SJSA1 (cell line): ENCODE data around the gene ENOPH1. TPM values are rescaled to one million over a fixed set of nuclear protein-coding genes. Genes with fewer than 3 reads are reported as not detected.

Source experiments
- DNase-seq, 2 experiments: peaks; one replicate each; pipeline ENCODE4 v3.0.0-alpha.2; 2015 to 2020; ENCODE audit warnings: low spot score in 2 of 2, low read depth in 1 of 2
- H3K27ac ChIP-seq: fragments of 250-450 bp; sonication (Bioruptor Pico); 2 replicates; pipeline ENCODE4 v1.5.1; 2020; ENCODE audit warnings: mild to moderate bottlenecking, moderate library complexity
- H3K27me3 ChIP-seq: fragments of 250-450 bp; sonication (Bioruptor Pico); replicated peaks from 2 replicates; pipeline ENCODE4 v1.5.1; 2020; ENCODE audit warnings: mild to moderate bottlenecking, moderate library complexity
- H3K36me3 ChIP-seq: fragments of 250-450 bp; sonication (Bioruptor Pico); 2 replicates; pipeline ENCODE4 v1.5.1; 2020; ENCODE audit warnings: mild to moderate bottlenecking
- H3K4me1 ChIP-seq: fragments of 250-450 bp; sonication (Bioruptor Pico); replicated peaks from 2 replicates; pipeline ENCODE4 v1.6.1; 2021; ENCODE audit warnings: mild to moderate bottlenecking
- H3K4me3 ChIP-seq: fragments of 250-450 bp; sonication (Bioruptor Pico); 2 replicates; pipeline ENCODE4 v1.5.1; 2020; ENCODE audit warnings: mild to moderate bottlenecking
- H3K9me3 ChIP-seq: fragments of 250-450 bp; sonication (Bioruptor Pico); replicated peaks from 2 replicates; pipeline ENCODE4 v1.5.1; 2020; ENCODE audit warnings: mild to moderate bottlenecking
- total RNA-seq: library from RNA; depleted of rRNA; stranded (reverse); fragments of >200 nt; shearing (Covaris generic); gene quantifications from 2 replicates; pipeline ENCODE4 v1.2.3, GENCODE V29; 2014; rRNA removed

Gene ENOPH1
- total RNA-seq, 1 experiment from 2014 or later = 87.5 TPM

DNA sequence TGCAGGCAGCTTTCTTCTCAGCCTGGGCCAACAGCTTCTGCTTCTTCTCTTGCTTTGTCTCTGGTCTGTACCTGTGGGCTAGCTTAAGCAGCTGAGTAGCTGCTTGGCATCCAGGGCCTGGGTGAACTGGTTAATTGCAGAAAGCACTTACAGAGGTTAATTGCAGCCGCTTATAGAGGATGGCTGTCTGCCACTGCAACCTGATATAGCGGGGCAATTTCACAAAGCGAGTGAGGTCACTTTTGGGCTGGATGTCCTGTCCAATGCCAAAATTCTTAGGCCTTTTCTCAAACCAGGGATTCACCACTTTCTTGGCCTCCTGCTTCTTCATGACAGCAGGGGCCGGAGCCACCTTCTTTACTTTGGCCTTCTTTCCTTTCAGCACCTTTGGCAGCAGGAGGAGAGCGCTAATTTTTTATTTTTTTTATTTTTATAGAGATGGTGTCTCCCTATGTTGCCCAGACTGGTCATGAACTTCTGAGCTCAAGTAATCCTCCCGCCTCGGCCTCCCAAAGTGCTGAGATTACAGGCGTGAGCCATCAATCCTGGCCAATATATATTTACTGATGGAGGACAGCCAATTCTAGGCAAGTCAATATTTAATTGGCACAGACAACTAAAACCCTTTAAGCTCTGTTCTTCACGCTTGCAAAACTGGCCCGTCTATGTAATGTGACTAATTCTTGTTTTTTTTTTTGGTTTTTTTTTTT, 61.0 kb downstream of the ENOPH1 start:
- H3K9me3 ChIP-seq = no peaks in the 10 kb centered on the region
- no peak overlapping the region for H3K4me3 ChIP-seq
- no peaks in the 10 kb centered on the region for H3K4me1 ChIP-seq
- H3K36me3 ChIP-seq = no peaks in the 10 kb centered on the region
- no peak overlapping the region for H3K27ac ChIP-seq
- peaks cover 6% of the 10 kb centered on the region; the same call in 1 of the 2 replicates for H3K27me3 ChIP-seq
- DNase-seq = no peak

DNA sequence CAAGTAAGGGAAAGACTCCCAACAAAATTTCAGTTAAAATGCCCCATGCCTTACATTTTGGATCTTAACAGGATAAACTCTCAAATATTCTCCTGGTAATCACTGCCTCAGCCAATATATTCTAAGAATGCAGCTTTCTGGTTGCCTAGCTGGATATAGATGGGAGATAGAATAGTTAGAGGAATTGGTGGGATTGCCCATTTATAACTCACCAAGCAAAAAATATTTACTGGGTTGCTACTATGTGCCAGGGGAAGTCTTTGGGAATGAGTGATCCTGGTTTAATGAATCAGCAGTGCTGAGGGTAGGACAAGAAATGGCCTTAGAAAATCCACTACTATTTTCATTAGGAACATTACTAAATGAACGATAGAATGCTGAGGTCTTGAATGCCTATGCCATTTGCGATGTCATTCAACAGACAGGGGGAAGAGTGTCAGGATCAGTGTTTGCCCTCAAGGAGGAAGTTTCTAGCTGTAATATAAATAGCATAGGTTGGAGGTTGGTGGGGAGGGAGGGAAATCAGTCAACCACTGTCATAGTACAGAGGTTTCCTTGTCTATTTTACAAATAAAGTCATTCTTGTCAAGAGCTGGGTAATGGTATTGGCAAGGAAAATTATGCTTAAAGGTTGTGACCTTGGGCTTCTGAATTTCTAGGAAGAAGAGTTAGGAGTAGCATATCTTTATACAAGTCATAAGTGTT, 63.5 kb downstream of the ENOPH1 start:
- H3K4me1 ChIP-seq = no peaks in the 10 kb centered on the region
- no peak for DNase-seq
- H3K4me3 ChIP-seq = no peak overlapping the region
- no peak overlapping the region for H3K27ac ChIP-seq
- H3K36me3 ChIP-seq = no peaks in the 10 kb centered on the region
- H3K27me3 ChIP-seq = peaks cover 11% of the 10 kb centered on the region
- no peaks in the 10 kb centered on the region for H3K9me3 ChIP-seq

DNA sequence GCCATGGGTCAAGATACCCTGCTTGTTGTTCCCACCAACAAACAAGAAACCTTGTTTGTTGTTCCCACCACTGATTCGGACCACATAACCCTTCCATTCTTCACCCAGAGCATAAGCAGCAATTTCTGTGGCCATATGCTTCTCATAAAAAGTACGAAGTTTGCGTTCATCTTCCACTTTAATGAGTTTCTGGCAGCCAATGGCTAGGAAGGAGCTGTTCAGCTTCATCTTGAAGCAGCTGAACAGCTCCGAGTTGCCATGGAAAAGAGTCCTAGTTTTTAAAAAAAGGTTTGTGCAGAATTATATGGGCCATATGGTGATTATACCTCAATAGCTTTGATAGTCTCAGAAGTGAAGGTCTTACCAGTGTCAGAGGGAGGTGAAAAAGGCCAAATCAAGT, 65.3 kb downstream of the ENOPH1 start:
- Histone ChIP-seq H3K4me1 (no peaks in the 10 kb centered on the region), H3K4me3 (no peak overlapping the region), H3K27me3 (peaks cover 11% of the 10 kb centered on the region), H3K36me3 (no peaks in the 10 kb centered on the region), H3K27ac (no peak overlapping the region), H3K9me3 (no peaks in the 10 kb centered on the region)
- no peak for DNase-seq

GRCh38 chr4:82496349-82496748, 66.0 kb downstream of the ENOPH1 start:
- Histone ChIP-seq H3K9me3 (no peaks in the 10 kb centered on the region), H3K4me1 (no peaks in the 10 kb centered on the region)

GRCh38 chr4:82499738-82500434, 69.5 kb downstream of the ENOPH1 start:
- peaks cover 11% of the 10 kb centered on the region for H3K27me3 ChIP-seq
- H3K9me3 ChIP-seq = no peaks in the 10 kb centered on the region
- H3K27ac ChIP-seq = no peak overlapping the region
- no peak overlapping the region for H3K4me3 ChIP-seq
- no peak for DNase-seq
- no peaks in the 10 kb centered on the region for H3K4me1 ChIP-seq
- H3K36me3 ChIP-seq = no peaks in the 10 kb centered on the region

More at GRCh38 chr4:82496349-82496748, 66.0 kb downstream of the ENOPH1 start:
- Histone ChIP-seq H3K27me3 (peaks cover 11% of the 10 kb centered on the region), H3K36me3 (no peaks in the 10 kb centered on the region), H3K27ac (no peak overlapping the region), H3K4me3 (no peak overlapping the region)
- no peak for DNase-seq

GRCh38 chr4:82500435-82501153, 70.2 kb downstream of the ENOPH1 start:
- H3K4me3 ChIP-seq = no peak overlapping the region
- H3K36me3 ChIP-seq = no peaks in the 10 kb centered on the region
- peaks cover 13% of the 10 kb centered on the region for H3K27me3 ChIP-seq
- DNase-seq = no peak
- no peaks in the 10 kb centered on the region for H3K9me3 ChIP-seq
- no peak overlapping the region for H3K27ac ChIP-seq
- H3K4me1 ChIP-seq = no peaks in the 10 kb centered on the region

- H3K27ac ChIP-seq = no peak overlapping the region
- H3K27me3 ChIP-seq = peaks cover 11% of the 10 kb centered on the region
- no peaks in the 10 kb centered on the region for H3K9me3 ChIP-seq
- H3K36me3 ChIP-seq = no peaks in the 10 kb centered on the region
- H3K4me3 ChIP-seq = no peak overlapping the region
- no peak for DNase-seq
- no peaks in the 10 kb centered on the region for H3K4me1 ChIP-seq
Observed at GRCh38 chr4:82501154-82501442, 70.7 kb downstream of the ENOPH1 start.

- no peaks in the 10 kb centered on the region for H3K9me3 ChIP-seq
- peaks cover 7% of the 10 kb centered on the region; the same call in 1 of the 2 replicates for H3K27me3 ChIP-seq
- H3K36me3 ChIP-seq = no peaks in the 10 kb centered on the region
- no peaks in the 10 kb centered on the region for H3K4me1 ChIP-seq
- no peak for DNase-seq
- H3K4me3 ChIP-seq = no peak overlapping the region
- H3K27ac ChIP-seq = no peak overlapping the region
Observed at GRCh38 chr4:82508011-82508410, 77.6 kb downstream of the ENOPH1 start.

DNA sequence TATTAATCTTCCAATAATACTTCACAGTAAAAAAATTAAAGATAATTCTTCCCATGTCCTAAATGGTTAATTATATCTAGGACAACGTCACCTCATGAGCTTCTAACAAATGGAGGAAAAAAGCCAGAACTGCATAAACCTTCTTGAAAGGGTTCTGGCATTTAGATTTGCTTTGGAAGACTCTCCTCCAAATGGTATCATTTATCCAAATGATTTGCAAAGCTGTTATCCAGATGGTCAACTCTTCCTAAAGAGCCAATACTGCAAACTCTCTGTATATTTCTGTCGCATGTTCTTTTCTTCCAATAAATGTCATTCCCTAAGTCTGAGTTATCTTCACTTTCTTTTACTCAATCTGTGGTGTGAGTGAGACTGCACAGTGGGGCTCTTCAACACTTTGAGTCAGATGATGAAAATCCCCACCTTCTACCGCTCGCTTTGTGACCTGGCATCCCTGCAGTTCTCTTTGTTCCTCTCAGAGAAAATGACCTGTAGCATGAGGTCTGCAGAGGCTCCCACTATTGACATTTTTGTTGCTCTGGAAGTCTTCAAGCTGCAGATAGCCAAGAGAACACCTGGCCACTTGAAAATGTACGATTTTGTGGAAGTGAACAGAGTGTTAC, 78.5 kb downstream of the ENOPH1 start:
- H3K4me3 ChIP-seq = no peak overlapping the region

DNA sequence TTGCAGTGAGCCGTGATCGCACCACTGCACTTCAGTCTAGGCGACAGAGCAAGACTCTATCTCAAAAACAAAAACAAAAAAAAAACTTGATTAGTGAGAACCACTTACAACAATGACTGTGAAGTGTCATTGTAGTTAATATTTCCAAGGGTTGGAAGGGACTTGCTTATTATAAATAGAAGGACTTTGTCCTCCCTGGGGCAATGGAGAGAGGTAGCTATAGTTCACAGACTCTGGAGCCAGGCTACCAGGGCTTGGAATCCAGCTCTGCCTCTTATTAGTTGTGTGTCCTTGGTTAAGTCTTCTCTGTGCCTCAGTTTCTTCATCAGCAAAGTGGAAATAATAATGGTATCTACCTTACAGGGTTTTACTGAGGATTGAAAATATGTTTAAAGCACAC, 79.8 kb downstream of the ENOPH1 start:
- Histone ChIP-seq H3K27me3 (peaks cover 7% of the 10 kb centered on the region; the same call in 1 of the 2 replicates), H3K36me3 (no peaks in the 10 kb centered on the region), H3K4me3 (no peak overlapping the region), H3K9me3 (no peaks in the 10 kb centered on the region), H3K4me1 (peaks cover 2% of the 10 kb centered on the region), H3K27ac (no peak overlapping the region)
- DNase-seq = no peak

More for the DNA sequence above, 78.5 kb downstream of the ENOPH1 start:
- Histone ChIP-seq H3K9me3 (no peaks in the 10 kb centered on the region), H3K27me3 (peaks cover 7% of the 10 kb centered on the region; the same call in 1 of the 2 replicates), H3K4me1 (no peaks in the 10 kb centered on the region), H3K36me3 (no peaks in the 10 kb centered on the region), H3K27ac (no peak overlapping the region)
- no peak for DNase-seq

Other genes starting within 250 kb of the ENOPH1 start
- gene HNRNPD, start 56.6 kb upstream of the ENOPH1 start, total RNA-seq = 67.5 and 90.7 TPM in 2 replicates
- 318 and 320 TPM in 2 replicates for gene HNRNPDL, start 128 bp upstream of the ENOPH1 start, total RNA-seq
- gene TMEM150C, start 131.4 kb downstream of the ENOPH1 start, total RNA-seq = 0.06 TPM in 1 of 2 replicates, not detected in the other